ENCODE measurements around the gene EXOC3.

DNA sequence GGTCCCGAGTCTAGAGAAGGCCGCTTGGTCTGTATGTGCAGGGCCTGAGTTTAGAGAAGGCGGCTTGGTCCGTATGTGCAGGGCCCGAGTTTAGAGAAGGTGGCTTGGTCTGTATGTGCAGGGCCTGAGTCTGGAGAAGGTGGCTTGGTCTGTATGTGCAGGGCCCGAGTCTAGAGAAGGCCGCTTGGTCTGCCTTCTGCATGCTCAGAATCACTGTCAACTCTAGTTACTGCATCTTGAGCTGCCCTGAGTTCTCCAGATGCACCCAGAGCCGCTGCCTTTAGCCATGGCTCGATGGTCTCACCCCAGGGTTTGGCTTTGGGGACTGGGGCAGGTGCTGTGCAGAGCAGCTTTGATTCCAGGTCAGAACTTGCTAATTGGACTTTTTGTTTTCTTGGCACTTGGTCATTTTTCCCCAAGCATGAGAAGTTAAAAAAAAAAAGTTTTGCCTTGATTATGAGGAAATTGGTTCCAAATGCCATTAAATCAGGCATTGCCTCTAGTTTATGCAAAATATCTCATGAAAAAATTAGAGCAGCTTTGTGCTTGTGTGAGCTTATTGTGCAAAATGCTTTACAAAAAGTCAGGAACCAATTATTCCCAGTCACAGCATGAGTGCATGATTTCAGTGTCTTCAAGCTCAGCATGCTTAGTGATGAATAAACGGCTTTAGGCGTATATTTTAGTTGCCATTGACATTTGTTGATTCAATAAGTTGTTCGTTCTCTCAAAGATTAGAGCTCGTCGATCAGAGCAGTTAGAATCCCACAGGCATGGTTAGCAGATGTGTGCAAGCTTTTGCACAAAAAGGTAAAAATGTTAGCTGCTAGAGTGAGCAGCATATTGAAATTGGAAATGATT, 25.4 kb upstream of the EXOC3 start:
- TF ChIP-seq JUND (IDR thresholded peaks at IDR 0.05), result no peak
- TF ChIP-seq, protein P1, sequence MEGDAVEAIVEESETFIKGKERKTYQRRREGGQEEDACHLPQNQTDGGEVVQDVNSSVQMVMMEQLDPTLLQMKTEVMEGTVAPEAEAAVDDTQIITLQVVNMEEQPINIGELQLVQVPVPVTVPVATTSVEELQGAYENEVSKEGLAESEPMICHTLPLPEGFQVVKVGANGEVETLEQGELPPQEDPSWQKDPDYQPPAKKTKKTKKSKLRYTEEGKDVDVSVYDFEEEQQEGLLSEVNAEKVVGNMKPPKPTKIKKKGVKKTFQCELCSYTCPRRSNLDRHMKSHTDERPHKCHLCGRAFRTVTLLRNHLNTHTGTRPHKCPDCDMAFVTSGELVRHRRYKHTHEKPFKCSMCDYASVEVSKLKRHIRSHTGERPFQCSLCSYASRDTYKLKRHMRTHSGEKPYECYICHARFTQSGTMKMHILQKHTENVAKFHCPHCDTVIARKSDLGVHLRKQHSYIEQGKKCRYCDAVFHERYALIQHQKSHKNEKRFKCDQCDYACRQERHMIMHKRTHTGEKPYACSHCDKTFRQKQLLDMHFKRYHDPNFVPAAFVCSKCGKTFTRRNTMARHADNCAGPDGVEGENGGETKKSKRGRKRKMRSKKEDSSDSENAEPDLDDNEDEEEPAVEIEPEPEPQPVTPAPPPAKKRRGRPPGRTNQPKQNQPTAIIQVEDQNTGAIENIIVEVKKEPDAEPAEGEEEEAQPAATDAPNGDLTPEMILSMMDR (IDR thresholded peaks at IDR 0.05 in 2 of 3, conservative IDR thresholded peaks at IDR 0.05 in 1 of 3; ENCODE audit: borderline replicate concordance in 1 of 3, insufficient read depth in 1 of 3, low read depth in 2 of 3, low read length in 2 of 3), result no peak
- no peak for TF ChIP-seq EZH2 (IDR thresholded peaks at IDR 0.05)
- no peak for TF ChIP-seq POLR2A (IDR thresholded peaks at IDR 0.05; ENCODE audit: borderline replicate concordance, extremely low read depth, insufficient read depth, insufficient read length)
- TF ChIP-seq POLR2AphosphoS5 (IDR thresholded peaks at IDR 0.05; ENCODE audit: low read depth, low read length), result no peak
- TF ChIP-seq RAD21 (IDR thresholded peaks at IDR 0.05; ENCODE audit: low read depth), result no peak
- TF ChIP-seq, protein P2, sequence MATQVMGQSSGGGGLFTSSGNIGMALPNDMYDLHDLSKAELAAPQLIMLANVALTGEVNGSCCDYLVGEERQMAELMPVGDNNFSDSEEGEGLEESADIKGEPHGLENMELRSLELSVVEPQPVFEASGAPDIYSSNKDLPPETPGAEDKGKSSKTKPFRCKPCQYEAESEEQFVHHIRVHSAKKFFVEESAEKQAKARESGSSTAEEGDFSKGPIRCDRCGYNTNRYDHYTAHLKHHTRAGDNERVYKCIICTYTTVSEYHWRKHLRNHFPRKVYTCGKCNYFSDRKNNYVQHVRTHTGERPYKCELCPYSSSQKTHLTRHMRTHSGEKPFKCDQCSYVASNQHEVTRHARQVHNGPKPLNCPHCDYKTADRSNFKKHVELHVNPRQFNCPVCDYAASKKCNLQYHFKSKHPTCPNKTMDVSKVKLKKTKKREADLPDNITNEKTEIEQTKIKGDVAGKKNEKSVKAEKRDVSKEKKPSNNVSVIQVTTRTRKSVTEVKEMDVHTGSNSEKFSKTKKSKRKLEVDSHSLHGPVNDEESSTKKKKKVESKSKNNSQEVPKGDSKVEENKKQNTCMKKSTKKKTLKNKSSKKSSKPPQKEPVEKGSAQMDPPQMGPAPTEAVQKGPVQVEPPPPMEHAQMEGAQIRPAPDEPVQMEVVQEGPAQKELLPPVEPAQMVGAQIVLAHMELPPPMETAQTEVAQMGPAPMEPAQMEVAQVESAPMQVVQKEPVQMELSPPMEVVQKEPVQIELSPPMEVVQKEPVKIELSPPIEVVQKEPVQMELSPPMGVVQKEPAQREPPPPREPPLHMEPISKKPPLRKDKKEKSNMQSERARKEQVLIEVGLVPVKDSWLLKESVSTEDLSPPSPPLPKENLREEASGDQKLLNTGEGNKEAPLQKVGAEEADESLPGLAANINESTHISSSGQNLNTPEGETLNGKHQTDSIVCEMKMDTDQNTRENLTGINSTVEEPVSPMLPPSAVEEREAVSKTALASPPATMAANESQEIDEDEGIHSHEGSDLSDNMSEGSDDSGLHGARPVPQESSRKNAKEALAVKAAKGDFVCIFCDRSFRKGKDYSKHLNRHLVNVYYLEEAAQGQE (IDR thresholded peaks at IDR 0.05; ENCODE audit: low read depth), result no peak
- TF ChIP-seq EZH2phosphoT487 (IDR thresholded peaks at IDR 0.05; ENCODE audit: borderline replicate concordance), result no peak
- no peak for TF ChIP-seq SRF (IDR thresholded peaks at IDR 0.05; ENCODE audit: low read depth)
- no peak for TF ChIP-seq EGR1 (IDR thresholded peaks at IDR 0.05; ENCODE audit: low read depth)
- no peak for TF ChIP-seq ZFX (IDR thresholded peaks at IDR 0.05)
